ENCODE measurements around the gene GRID1.
"Not testable (repeated sequence)": the region's sequence is repeated elsewhere in the genome, so short reads cannot be mapped to it uniquely, and the experiment has no call there.

GRID1 gene

DNA sequence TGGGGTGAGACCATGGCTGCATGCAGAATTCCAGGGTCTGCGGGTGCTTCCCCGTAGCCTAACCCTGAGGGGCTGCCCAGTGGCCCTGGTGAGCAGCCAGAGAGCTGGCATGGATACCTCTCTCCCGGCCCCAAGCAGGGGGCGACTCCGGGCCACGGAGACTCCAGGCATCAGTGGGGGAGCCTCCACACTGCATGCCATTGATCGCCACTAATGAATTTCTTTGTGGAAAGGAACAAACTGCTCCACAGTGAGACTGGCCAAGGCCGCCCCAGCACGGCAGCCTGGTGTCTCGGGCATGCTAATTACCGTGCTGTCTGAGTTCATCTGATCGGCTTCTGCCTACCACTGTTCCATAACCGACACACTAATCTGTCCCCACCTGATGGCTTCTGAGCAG lies 184.4 kb downstream of the GRID1 start:
- DNase-seq, result no peak

DNA sequence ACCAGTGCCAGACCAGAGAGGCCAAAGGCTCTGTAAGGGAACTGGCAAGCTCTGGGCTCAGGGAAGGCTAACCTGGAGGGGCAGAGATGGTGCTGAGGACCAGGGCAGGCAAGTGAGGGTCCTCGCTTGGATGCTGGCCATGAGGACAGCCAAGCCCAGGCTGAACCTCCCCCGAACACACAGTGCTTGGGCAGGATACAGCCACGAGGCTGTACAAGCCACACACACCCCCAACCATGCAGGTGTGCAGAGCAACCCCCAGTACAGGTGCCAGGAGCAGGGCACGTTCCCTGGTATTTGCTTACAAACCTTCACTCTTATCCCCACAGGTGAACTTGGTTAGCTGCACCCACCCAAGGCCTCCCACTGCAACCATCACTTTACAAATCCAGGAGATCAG lies 185.7 kb downstream of the GRID1 start:
- no peak for DNase-seq

- DNase-seq, result no peak
These were observed 186.6 kb downstream of the GRID1 start for GRCh38 chr10:86179961-86180360.

GRCh38 chr10:86179153-86179524 lies 187.5 kb downstream of the GRID1 start:
- DNase-seq, result no peak

DNA sequence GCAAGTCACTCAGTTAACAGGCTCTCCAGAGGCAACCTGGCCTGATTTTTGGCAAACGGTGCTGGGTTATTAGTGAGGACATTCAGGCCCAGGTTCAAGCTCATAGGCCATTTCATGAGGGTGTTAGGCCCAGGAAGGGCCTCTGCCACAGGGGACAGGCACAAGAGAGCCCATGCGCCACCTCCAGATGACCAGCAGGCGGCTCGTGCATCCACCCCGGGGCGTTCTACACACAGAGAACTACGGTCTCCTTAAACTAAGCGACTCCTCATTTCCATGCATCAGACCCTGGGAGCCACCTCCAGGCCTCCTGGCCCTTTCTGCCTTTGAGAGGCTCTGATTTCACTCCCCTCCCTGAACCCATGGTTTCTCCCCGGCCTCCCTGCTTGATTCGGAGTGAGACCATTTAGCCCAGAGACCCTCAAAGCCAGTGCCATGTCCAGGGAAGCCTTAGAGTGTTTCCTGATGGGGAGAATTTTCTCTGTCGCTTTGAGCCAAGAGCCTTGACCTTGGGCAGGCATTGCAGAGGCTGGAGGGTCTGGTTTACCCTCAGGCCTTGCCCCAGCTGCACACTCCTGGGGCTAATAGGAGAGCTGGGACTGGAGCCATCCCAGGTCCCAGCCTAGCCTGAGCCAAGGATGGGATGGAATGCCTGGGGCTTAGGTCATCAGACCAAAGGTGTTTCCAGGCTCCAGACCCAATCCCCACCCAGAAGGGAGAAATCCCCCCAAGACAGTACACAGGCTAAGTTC lies 188.0 kb downstream of the GRID1 start:
- no peak for DNase-seq

- DNase-seq, result no peak
These were observed 188.9 kb downstream of the GRID1 start for GRCh38 chr10:86177537-86178155.

DNA sequence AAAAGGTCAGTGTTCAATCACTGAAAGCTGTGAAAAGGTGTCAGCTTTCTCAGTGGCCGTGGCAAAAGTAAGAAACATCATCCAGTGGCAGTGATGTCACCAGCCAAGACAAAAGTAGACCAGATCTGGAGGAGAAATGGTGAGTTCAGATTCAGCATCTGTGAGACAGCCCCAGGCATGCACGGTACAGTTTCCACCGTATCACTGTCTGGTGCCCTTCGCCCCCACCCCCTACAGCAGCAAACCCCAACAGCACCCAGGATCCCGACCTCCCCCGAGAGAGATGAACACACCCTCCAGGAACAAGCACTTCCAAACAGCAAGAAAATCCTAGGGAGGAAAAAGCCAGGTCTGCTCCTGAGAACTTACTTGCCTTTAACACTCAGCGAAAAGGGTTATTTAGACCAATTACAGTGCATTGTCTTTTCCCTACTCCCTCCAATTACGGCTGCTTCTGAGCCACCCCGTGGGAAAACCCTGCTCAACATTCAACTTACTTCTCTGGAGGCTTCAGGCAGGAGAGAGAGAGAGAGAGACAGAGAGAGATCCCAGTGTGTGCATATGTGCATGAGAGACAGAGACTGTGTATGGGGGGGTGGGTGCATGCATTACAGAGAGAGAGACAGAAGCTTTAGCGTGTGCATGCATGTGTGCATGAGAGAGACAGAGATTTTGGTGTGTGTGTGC lies 189.6 kb downstream of the GRID1 start:
- DNase-seq, result no peak

DNA sequence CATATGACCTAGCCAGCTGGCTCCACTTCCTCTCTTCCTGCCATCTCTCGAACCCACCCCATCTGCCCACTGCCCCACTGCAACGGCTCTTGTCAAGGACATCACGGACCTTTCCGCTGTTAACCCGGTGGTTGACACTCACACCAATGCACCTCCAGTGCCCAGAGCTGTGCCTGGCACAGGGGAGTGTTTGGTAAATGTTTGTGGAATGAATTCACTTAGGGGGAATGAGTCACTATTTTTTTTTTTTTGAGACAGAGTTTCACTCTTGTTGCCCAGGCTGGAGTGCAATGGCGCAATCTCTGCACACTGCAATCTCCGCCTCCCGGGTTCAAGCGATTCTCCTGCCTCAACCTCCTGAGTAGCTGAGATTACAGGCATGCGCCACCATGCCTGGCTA lies 191.1 kb downstream of the GRID1 start:
- DNase-seq, result not testable (repeated sequence)

DNA sequence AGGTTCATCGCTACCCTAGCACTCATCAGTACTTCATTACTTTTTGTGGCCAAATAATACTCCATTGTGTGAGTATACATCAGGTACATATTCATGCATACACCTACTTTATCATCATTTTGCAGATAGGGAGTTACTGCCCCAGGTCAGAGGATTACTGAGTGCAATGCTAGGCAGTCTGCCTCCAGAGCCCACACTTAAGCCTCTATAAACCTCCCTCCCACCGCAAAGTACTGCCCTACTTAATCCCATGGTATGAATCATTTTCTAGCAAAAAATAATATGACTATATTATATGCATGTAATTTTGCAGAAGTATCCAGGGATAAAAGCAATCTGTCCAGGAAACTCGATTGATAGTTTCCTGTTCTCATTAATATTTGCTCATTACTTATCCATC lies 194.3 kb downstream of the GRID1 start:
- no peak for DNase-seq

DNA sequence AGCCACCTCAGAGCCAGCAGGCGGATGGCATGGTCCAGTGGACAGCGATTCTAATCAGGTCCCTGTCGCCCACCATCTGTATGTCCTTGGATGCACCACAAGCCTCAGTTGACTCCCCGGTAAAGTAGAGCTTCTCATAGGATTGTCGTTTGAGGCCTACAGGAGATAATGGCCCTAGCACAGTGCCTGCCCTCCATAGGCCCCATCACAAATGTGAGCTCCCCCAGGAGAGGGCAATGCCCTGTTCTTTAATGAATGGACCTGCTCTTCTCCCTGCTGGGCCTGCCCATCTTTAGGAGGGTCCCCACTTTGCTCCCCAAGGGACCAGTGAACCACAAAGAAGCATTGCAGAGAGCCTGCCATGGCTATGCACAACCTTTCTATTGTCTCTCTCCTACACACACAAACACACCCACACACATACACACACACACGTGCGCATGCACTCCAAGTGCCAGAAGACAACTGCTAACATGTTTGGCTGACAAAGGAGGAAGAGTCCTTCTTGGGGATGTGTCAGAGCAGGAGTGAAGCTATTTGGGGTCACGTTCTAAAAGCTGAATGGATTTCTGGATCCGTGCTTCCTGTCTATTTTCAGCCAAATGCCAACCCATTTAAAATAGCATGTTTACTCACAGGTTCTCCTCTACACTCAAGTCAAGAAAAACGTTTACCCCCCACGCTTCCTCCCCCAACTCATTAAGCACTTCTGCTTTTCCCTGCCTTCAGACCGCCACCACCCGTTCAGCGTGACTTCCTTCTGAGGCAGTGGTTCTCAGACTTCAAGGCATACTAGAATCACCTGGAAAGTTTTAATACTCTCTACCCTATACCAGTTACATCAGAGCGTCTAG lies 196.1 kb downstream of the GRID1 start:
- no peak for DNase-seq

DNA sequence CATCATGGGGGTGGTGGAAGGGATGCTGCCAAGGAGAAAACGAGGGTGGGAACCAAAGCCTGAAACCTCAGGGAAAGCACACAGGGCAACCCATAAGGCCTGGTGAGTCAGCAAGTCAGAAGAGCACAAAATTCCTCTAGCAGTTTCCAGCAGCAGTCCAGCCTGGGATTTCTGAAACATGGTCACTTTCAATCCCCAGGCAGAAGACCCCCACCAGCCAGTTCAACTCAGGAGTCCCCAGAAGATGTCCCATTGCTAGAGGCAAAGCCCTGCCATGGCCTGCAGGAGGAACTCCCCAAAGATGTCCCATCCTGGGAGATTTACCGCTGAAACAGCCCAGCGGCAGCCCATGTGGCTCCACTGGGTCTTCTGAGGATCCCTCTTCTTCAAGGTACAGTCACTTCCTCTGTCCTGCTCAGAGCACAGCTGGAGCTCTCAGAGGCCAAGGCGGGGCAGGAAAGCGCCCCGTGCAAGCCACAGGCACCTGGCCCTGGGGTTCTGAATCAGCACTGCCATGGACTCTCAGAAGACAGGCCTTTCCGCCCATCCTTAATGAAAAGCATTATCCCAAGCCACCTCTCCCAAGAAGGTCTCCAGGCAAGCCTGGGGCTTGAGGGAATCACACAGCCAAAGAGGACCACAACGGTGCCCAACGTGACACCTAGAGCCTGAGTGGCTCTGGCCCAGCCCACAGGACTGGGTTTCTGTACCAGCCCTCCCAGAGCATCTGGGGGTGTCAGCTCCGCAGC lies 196.9 kb downstream of the GRID1 start:
- DNase-seq, result no peak

GRCh38 chr10:86169066-86169465 lies 197.5 kb downstream of the GRID1 start:
- DNase-seq, result no peak

DNA sequence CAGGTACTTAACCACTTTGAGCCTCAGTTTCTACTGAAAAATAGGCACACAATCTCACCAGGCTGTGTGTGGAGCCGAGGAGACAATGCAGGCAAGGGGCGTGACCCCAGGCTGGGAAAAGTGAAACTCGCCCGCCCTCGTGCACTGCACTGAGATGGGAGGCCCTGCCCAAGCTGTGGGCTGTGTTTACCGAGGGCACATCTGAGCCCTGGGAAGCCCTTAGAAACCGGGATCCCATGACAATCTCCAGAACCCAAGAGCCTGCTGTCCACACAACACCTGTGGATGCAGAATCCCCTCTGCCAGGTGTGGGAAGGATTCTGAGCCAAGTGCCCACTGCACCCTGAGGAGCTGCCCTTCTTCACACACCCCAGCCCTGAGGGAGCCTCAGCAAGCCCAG lies 198.3 kb downstream of the GRID1 start:
- DNase-seq, result no peak

- DNase-seq, result no peak
These were observed 198.8 kb downstream of the GRID1 start for GRCh38 chr10:86167762-86168128.

DNA sequence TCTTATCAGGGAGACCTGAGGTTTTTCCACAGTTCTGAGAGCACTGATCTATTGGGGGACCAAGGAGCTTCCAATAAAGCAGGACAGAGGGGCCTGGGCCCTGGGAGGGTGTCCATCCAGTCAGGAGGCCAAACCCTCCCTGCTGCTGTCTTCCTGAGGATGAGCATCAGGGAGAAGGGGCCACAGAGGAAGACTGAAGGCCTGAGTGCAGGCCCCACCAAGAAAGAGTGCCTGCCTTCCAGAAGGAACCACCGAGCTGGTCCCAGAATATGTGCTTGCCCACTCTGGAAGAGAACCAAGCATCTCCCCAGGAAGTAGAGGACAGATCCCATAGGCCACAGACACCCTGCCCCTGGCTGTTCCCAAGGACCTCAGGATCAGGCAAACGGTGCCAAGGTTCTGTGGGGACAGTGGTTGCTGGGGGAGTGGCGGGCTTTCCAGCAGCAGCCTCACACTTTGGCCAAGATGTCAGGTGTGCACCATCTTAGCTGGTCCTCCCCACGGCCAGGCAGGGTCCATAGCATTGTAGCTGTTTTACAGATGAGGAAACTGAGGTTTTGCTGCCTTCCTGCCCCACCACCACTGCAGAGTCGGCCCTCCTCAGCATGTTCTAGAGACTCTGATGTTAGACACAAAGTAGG lies 199.4 kb downstream of the GRID1 start:
- no peak for DNase-seq

DNA sequence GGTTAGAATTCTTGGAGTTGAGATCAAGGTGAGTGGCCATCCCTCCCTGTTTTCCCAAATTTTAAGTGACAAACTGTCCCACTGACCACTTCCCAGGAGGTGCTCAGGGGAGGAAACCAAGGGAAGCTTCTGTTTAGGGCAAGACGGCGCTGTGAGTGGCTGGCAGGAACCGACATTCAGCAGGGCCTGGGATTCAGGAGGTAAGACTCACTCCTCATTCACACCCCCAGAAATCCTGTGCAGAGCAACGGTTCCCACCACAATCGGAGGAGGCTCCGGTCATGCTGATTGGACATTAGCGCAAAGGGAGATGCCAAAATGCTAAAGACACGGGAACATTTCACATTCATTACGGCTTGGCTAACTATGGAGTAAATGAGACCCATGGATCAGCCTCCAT lies 200.9 kb downstream of the GRID1 start:
- no peak for DNase-seq

DNA sequence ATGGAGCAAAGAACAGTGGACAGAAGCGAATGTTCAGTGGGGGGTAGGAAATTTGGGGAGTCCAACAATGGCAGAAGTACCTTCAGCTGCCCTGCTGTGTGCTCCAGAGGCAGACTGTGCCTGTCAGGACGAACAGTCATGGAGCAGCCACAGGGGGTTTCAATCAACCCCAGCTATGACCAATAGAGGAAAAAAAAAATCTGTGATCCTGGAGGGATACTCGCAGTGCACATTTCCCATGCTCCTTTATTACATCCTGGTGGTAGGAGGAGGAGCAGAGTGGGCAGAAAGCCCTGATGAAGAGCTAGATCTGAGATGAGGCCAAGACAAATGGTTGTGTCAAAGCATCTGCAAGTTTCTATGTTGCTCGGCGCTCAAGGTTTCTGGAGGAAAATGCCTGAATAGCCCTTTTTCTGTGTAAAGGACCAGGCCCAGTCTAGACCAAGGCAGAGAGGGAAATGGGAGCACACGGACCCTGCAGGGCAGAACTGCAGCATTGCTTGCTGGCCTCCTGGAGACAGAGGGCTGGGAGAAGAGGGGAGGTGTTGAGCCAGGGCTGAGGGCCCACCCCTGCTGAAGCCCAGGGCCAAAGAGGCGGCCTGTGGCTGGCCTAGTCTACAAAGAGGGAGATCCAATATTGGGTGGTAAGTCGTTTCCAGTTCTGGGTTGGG lies 201.5 kb downstream of the GRID1 start:
- DNase-seq, result no peak

DNA sequence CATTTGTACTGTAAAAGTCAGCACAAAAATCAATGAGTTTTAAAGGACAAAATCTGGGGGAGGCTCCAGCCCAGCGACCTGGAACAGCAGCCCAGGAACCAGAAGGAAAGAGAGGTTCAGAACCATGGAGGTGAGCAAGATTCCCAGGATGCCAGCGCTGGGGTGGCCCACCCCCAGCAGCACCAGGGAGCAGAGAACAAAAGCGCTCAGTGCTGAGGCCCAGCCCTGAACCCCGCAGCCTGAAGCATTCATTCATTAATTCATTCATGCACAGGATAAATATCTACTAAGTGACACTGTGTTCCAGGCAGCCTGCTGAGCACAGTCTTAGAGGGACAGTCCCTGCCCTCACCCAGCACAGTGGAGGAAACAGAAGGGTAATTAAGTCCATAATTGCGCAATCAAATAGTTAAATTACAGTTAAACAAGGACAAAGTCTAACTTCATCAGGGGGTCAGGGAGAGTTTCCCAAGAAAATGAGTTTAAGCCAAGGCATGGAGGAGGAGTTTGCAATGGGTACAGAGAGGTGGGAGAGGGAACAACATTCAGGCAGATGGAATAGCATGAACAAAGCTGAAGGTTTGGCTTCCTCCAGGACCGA lies 202.3 kb downstream of the GRID1 start:
- DNase-seq, result no peak

- no peak for DNase-seq
These were observed 202.9 kb downstream of the GRID1 start for GRCh38 chr10:86163522-86164173.

DNA sequence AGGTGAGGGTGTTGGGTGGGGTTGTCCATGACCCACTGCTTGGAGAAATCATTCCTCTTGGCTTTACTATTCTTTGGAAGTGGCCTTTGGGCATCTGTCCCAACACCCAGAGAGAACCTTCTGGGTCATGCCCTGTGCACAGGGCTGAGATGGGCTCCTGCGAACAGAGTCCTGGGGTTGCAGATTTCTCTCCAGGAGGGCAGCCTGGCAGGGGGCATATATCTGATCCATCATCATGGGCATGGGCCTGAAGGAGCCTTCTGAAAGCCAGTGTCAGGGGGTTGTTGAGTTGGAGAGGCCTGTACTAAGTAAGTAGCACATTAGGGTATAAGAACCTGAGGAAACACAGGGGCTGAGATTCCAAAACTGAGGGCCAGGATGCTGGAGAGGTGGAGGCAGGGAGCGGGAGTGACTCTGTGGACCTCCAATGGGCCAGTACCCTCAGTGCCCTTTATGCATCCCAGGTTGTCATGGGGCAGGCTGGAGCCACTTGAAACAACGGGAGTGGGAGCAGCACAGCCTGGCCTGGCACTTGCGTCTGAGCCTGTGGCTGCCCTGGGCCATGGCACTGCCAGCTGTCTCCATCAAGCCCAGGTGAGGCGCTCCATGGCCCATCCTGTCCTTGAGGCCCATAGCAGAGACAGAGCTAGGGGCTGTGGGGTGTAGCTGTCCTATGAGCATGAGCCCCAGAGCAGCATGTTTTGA lies 203.7 kb downstream of the GRID1 start:
- no peak for DNase-seq
